HG02763 (cell line): ENCODE results near the gene FAM227B.
"Not testable (repeated sequence)": the region's sequence is repeated elsewhere in the genome, so short reads cannot be mapped to it uniquely, and the experiment has no call there.

Experiments used
- ATAC-seq: cut with Tn5 transposase; IDR thresholded peaks from one replicate; pipeline ENCODE4 v1.9.1; 2021; ENCODE audit warnings: mild to moderate bottlenecking, moderate library complexity; ENCODE audit not compliant: unreplicated experiment

Gene FAM227B

GRCh38 chr15:49620658-49621368 is at the start of gene FAM227B, which contains the start of gene DTWD1:
FAM227B (minus strand) TSS chr15:49620818; CDS start chr15:49615171, 5,647 bp downstream.
DTWD1 (plus strand) TSS chr15:49621048; CDS start chr15:49625168, 4,120 bp downstream.
- ATAC-seq, result peak; percentile 99

- no peak for ATAC-seq
Observed at GRCh38 chr15:49669288-49669687, 48.7 kb upstream of the FAM227B start.

- not testable (repeated sequence) for ATAC-seq
Observed at GRCh38 chr15:49666486-49666885, 45.9 kb upstream of the FAM227B start.

GRCh38 chr15:49664716-49665115 is 44.1 kb upstream of the FAM227B start:
- no peak for ATAC-seq

- no peak for ATAC-seq
Observed at GRCh38 chr15:49656734-49657133, 36.1 kb upstream of the FAM227B start.

GRCh38 chr15:49652922-49653321 is 32.3 kb upstream of the FAM227B start:
- ATAC-seq, result no peak

GRCh38 chr15:49650676-49651075 is 30.1 kb upstream of the FAM227B start:
- no peak for ATAC-seq

- no peak for ATAC-seq
Observed at GRCh38 chr15:49649987-49650386, 29.4 kb upstream of the FAM227B start.

- ATAC-seq, result no peak
Observed at GRCh38 chr15:49646891-49647290, 26.3 kb upstream of the FAM227B start.

- ATAC-seq, result no peak
Observed at GRCh38 chr15:49645941-49646340, 25.3 kb upstream of the FAM227B start.

- no peak for ATAC-seq
Observed at GRCh38 chr15:49645277-49645676, 24.7 kb upstream of the FAM227B start.

- ATAC-seq, result no peak
Observed at GRCh38 chr15:49644364-49644794, 23.8 kb upstream of the FAM227B start.

GRCh38 chr15:49637857-49638256 is 17.2 kb upstream of the FAM227B start:
- ATAC-seq, result no peak

GRCh38 chr15:49628379-49628778 is 7.8 kb upstream of the FAM227B start:
- ATAC-seq, result no peak

- ATAC-seq, result no peak
Observed at GRCh38 chr15:49627407-49627877, 6.8 kb upstream of the FAM227B start.

GRCh38 chr15:49625460-49626036 is 4.9 kb upstream of the FAM227B start:
- no peak for ATAC-seq

GRCh38 chr15:49624056-49624455 is 3.4 kb upstream of the FAM227B start:
- no peak for ATAC-seq

GRCh38 chr15:49622561-49622960 is 1.9 kb upstream of the FAM227B start:
- ATAC-seq, result no peak

- ATAC-seq, result no peak
Observed at GRCh38 chr15:49621887-49622286, 1.3 kb upstream of the FAM227B start.

GRCh38 chr15:49621401-49621811 is 788 bp upstream of the FAM227B start:
- ATAC-seq, result no peak

GRCh38 chr15:49620199-49620598 is 419 bp downstream of the FAM227B start:
- ATAC-seq, result peak; percentile 0

- no peak for ATAC-seq
Observed at GRCh38 chr15:49619226-49619625, 1.4 kb downstream of the FAM227B start.
